ENCODE results near the gene KCNH5. TPM values are rescaled to one million over a fixed set of nuclear protein-coding genes. Genes with fewer than 3 reads are reported as not detected.

The KCNH5 gene
- total RNA-seq, 1 experiment from 2014 or later = 1.4 TPM

DNA sequence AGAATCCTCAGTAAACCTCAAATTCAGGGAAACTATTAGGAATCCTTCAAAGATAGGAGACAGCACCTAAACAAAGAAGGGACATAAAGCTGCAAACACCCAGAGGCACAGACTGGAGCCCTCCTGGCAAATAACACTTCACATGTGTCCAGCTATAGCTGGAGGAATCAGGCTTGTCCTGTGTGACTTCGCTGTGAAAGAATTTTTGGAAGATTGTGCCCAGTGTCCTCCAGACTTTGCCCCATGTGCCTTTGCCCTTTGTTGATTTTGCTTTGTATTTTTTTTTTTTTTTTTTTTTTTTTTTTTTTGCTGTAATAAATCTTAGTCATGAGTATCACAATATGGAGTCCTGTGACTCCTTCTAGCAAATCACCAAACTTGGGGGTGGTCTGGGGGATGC is 136.8 kb downstream of the KCNH5 start:
- POLR2A ChIA-PET = interaction anchor here (0.7 kb wide), 1 partner anchor 245 kb away, joined by 11 read pairs; no protein-coding TSS in a partner anchor
- CTCF ChIA-PET = no interaction called here
- Mint-ChIP-seq H3K4me3 (no peak overlapping the region), H3K27me3 (ENCODE audit: low read depth) (no peaks in the 10 kb centered on the region), H3K9me3 (peaks cover 6% of the 10 kb centered on the region), H3K36me3 (no peaks in the 10 kb centered on the region), H3K27ac (no peak overlapping the region; the same call in 1 of the 2 replicates), H3K4me1 (peaks cover 16% of the 10 kb centered on the region)
- no peak for DNase-seq (ENCODE audit: low spot score)
- ATAC-seq = no peak
- TF ChIP-seq, protein P1, sequence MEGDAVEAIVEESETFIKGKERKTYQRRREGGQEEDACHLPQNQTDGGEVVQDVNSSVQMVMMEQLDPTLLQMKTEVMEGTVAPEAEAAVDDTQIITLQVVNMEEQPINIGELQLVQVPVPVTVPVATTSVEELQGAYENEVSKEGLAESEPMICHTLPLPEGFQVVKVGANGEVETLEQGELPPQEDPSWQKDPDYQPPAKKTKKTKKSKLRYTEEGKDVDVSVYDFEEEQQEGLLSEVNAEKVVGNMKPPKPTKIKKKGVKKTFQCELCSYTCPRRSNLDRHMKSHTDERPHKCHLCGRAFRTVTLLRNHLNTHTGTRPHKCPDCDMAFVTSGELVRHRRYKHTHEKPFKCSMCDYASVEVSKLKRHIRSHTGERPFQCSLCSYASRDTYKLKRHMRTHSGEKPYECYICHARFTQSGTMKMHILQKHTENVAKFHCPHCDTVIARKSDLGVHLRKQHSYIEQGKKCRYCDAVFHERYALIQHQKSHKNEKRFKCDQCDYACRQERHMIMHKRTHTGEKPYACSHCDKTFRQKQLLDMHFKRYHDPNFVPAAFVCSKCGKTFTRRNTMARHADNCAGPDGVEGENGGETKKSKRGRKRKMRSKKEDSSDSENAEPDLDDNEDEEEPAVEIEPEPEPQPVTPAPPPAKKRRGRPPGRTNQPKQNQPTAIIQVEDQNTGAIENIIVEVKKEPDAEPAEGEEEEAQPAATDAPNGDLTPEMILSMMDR (IDR thresholded peaks at IDR 0.05) = no peak
- no peak for TF ChIP-seq MYBL2 (CRISPR knock-in tag; IDR thresholded peaks at IDR 0.05)
- no peak for TF ChIP-seq KAT7 (CRISPR knock-in tag; IDR thresholded peaks at IDR 0.05; ENCODE audit: borderline replicate concordance)
- no peak for TF ChIP-seq SP1 (CRISPR knock-in tag; conservative IDR thresholded peaks at IDR 0.05)
- TF ChIP-seq, protein P2, sequence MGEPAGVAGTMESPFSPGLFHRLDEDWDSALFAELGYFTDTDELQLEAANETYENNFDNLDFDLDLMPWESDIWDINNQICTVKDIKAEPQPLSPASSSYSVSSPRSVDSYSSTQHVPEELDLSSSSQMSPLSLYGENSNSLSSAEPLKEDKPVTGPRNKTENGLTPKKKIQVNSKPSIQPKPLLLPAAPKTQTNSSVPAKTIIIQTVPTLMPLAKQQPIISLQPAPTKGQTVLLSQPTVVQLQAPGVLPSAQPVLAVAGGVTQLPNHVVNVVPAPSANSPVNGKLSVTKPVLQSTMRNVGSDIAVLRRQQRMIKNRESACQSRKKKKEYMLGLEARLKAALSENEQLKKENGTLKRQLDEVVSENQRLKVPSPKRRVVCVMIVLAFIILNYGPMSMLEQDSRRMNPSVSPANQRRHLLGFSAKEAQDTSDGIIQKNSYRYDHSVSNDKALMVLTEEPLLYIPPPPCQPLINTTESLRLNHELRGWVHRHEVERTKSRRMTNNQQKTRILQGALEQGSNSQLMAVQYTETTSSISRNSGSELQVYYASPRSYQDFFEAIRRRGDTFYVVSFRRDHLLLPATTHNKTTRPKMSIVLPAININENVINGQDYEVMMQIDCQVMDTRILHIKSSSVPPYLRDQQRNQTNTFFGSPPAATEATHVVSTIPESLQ (CRISPR knock-in tag; IDR thresholded peaks at IDR 0.05) = no peak
- TF ChIP-seq, protein P3, sequence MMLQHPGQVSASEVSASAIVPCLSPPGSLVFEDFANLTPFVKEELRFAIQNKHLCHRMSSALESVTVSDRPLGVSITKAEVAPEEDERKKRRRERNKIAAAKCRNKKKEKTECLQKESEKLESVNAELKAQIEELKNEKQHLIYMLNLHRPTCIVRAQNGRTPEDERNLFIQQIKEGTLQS (CRISPR knock-in tag; conservative IDR thresholded peaks at IDR 0.05) = no peak
- TF ChIP-seq, protein P4, sequence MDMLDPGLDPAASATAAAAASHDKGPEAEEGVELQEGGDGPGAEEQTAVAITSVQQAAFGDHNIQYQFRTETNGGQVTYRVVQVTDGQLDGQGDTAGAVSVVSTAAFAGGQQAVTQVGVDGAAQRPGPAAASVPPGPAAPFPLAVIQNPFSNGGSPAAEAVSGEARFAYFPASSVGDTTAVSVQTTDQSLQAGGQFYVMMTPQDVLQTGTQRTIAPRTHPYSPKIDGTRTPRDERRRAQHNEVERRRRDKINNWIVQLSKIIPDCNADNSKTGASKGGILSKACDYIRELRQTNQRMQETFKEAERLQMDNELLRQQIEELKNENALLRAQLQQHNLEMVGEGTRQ (CRISPR knock-in tag; IDR thresholded peaks at IDR 0.05) = no peak
- no peak for TF ChIP-seq MXD4 (CRISPR knock-in tag; IDR thresholded peaks at IDR 0.05; ENCODE audit: borderline replicate concordance)
- TF ChIP-seq, protein P5, sequence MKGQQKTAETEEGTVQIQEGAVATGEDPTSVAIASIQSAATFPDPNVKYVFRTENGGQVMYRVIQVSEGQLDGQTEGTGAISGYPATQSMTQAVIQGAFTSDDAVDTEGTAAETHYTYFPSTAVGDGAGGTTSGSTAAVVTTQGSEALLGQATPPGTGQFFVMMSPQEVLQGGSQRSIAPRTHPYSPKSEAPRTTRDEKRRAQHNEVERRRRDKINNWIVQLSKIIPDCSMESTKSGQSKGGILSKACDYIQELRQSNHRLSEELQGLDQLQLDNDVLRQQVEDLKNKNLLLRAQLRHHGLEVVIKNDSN (CRISPR knock-in tag; IDR thresholded peaks at IDR 0.05) = no peak
- TF ChIP-seq, protein P6, sequence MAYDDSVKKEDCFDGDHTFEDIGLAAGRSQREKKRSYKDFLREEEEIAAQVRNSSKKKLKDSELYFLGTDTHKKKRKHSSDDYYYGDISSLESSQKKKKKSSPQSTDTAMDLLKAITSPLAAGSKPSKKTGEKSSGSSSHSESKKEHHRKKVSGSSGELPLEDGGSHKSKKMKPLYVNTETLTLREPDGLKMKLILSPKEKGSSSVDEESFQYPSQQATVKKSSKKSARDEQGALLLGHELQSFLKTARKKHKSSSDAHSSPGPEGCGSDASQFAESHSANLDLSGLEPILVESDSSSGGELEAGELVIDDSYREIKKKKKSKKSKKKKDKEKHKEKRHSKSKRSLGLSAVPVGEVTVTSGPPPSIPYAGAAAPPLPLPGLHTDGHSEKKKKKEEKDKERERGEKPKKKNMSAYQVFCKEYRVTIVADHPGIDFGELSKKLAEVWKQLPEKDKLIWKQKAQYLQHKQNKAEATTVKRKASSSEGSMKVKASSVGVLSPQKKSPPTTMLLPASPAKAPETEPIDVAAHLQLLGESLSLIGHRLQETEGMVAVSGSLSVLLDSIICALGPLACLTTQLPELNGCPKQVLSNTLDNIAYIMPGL (CRISPR knock-in tag; IDR thresholded peaks at IDR 0.05) = no peak
- TF ChIP-seq, protein P7, sequence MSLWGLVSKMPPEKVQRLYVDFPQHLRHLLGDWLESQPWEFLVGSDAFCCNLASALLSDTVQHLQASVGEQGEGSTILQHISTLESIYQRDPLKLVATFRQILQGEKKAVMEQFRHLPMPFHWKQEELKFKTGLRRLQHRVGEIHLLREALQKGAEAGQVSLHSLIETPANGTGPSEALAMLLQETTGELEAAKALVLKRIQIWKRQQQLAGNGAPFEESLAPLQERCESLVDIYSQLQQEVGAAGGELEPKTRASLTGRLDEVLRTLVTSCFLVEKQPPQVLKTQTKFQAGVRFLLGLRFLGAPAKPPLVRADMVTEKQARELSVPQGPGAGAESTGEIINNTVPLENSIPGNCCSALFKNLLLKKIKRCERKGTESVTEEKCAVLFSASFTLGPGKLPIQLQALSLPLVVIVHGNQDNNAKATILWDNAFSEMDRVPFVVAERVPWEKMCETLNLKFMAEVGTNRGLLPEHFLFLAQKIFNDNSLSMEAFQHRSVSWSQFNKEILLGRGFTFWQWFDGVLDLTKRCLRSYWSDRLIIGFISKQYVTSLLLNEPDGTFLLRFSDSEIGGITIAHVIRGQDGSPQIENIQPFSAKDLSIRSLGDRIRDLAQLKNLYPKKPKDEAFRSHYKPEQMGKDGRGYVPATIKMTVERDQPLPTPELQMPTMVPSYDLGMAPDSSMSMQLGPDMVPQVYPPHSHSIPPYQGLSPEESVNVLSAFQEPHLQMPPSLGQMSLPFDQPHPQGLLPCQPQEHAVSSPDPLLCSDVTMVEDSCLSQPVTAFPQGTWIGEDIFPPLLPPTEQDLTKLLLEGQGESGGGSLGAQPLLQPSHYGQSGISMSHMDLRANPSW (CRISPR knock-in tag; conservative IDR thresholded peaks at IDR 0.05; ENCODE audit: low read depth) = no peak
- TF ChIP-seq SMAD3 (CRISPR knock-in tag; IDR thresholded peaks at IDR 0.05; ENCODE audit: borderline replicate concordance) = no peak
- TF ChIP-seq, protein P8, sequence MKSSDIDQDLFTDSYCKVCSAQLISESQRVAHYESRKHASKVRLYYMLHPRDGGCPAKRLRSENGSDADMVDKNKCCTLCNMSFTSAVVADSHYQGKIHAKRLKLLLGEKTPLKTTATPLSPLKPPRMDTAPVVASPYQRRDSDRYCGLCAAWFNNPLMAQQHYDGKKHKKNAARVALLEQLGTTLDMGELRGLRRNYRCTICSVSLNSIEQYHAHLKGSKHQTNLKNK (CRISPR knock-in tag; IDR thresholded peaks at IDR 0.05) = no peak
- TF ChIP-seq GABPB1 (CRISPR knock-in tag; IDR thresholded peaks at IDR 0.05) = no peak
- TF ChIP-seq NFYB (CRISPR knock-in tag; conservative IDR thresholded peaks at IDR 0.05; ENCODE audit: low read depth) = no peak
